ENCODE data around the gene RAB7B. TPM values are rescaled to one million over a fixed set of nuclear protein-coding genes. Genes with fewer than 3 reads are reported as not detected.

The RAB7B gene
- total RNA-seq, 2 donors from 2014 or later, result not detected

- no peak for DNase-seq
These were observed 48.3 kb downstream of the RAB7B start for GRCh38 chr1:205954819-205955404.

GRCh38 chr1:205951746-205952145, 51.4 kb downstream of the RAB7B start:
- H3K36me3 Mint-ChIP-seq (ENCODE audit: insufficient read depth in 2 of 2), result no peaks in the 10 kb centered on the region
- no peaks in the 10 kb centered on the region for H3K4me1 Mint-ChIP-seq (ENCODE audit: low read depth)
- no peak for DNase-seq
- H3K9me3 Mint-ChIP-seq, result no peaks in the 10 kb centered on the region
- no peak for ATAC-seq (replicated peaks in 1 of 2)
- H3K27me3 Mint-ChIP-seq (ENCODE audit: low read depth), result peaks cover 14% of the 10 kb centered on the region
- H3K4me3 Mint-ChIP-seq, result no peak overlapping the region
- no peak overlapping the region for H3K27ac Mint-ChIP-seq

More at GRCh38 chr1:205954819-205955404, 48.3 kb downstream of the RAB7B start:
- ATAC-seq (replicated peaks in 1 of 2), result no peak
- no peaks in the 10 kb centered on the region for H3K9me3 Mint-ChIP-seq
- H3K36me3 Mint-ChIP-seq (ENCODE audit: insufficient read depth in 2 of 2), result no peaks in the 10 kb centered on the region
- H3K4me3 Mint-ChIP-seq, result no peak overlapping the region
- H3K27ac Mint-ChIP-seq, result no peak overlapping the region
- peaks cover 24% of the 10 kb centered on the region for H3K27me3 Mint-ChIP-seq (ENCODE audit: low read depth)
- no peaks in the 10 kb centered on the region for H3K4me1 Mint-ChIP-seq (ENCODE audit: low read depth)

- no peaks in the 10 kb centered on the region for H3K9me3 Mint-ChIP-seq
- peaks cover 18% of the 10 kb centered on the region for H3K27me3 Mint-ChIP-seq (ENCODE audit: low read depth)
- no peak overlapping the region for H3K27ac Mint-ChIP-seq
- H3K4me3 Mint-ChIP-seq, result no peak overlapping the region
- ATAC-seq (replicated peaks in 1 of 2), result no peak
- no peak for DNase-seq
- no peaks in the 10 kb centered on the region for H3K4me1 Mint-ChIP-seq (ENCODE audit: low read depth)
- H3K36me3 Mint-ChIP-seq (ENCODE audit: insufficient read depth in 2 of 2), result no peaks in the 10 kb centered on the region
These were observed 52.2 kb downstream of the RAB7B start for GRCh38 chr1:205950826-205951549.

GRCh38 chr1:205950280-205950679, 52.9 kb downstream of the RAB7B start:
- DNase-seq (no peak), ATAC-seq (replicated peaks in 1 of 2) (no peak)
- Mint-ChIP-seq H3K27ac (no peak overlapping the region), H3K27me3 (ENCODE audit: low read depth) (peaks cover 16% of the 10 kb centered on the region), H3K9me3 (no peaks in the 10 kb centered on the region), H3K36me3 (ENCODE audit: insufficient read depth in 2 of 2) (no peaks in the 10 kb centered on the region), H3K4me1 (ENCODE audit: low read depth) (no peaks in the 10 kb centered on the region), H3K4me3 (no peak overlapping the region)

- H3K4me3 Mint-ChIP-seq, result no peak overlapping the region
- DNase-seq, result no peak
- H3K9me3 Mint-ChIP-seq, result no peaks in the 10 kb centered on the region
- H3K27me3 Mint-ChIP-seq (ENCODE audit: low read depth), result peaks cover 11% of the 10 kb centered on the region
- H3K36me3 Mint-ChIP-seq (ENCODE audit: insufficient read depth in 2 of 2), result no peaks in the 10 kb centered on the region
- no peaks in the 10 kb centered on the region for H3K4me1 Mint-ChIP-seq (ENCODE audit: low read depth)
- ATAC-seq (replicated peaks in 1 of 2), result no peak
- no peak overlapping the region for H3K27ac Mint-ChIP-seq
These were observed 53.4 kb downstream of the RAB7B start for GRCh38 chr1:205949753-205950152.

GRCh38 chr1:205948886-205949285, 54.3 kb downstream of the RAB7B start:
- Mint-ChIP-seq H3K4me3 (no peak overlapping the region), H3K36me3 (ENCODE audit: insufficient read depth in 2 of 2) (no peaks in the 10 kb centered on the region), H3K27ac (no peak overlapping the region), H3K27me3 (ENCODE audit: low read depth) (peaks cover 16% of the 10 kb centered on the region), H3K9me3 (no peaks in the 10 kb centered on the region), H3K4me1 (ENCODE audit: low read depth) (no peaks in the 10 kb centered on the region)
- no peak for DNase-seq
- no peak for ATAC-seq (replicated peaks in 1 of 2)

GRCh38 chr1:205948039-205948438, 55.2 kb downstream of the RAB7B start:
- Mint-ChIP-seq H3K4me1 (ENCODE audit: low read depth) (no peaks in the 10 kb centered on the region), H3K27me3 (ENCODE audit: low read depth) (peaks cover 19% of the 10 kb centered on the region), H3K36me3 (ENCODE audit: insufficient read depth in 2 of 2) (no peaks in the 10 kb centered on the region), H3K9me3 (no peaks in the 10 kb centered on the region), H3K4me3 (no peak overlapping the region), H3K27ac (no peak overlapping the region)
- DNase-seq, result no peak
- ATAC-seq (replicated peaks in 1 of 2), result no peak

GRCh38 chr1:205947024-205947423, 56.2 kb downstream of the RAB7B start:
- Mint-ChIP-seq H3K4me1 (ENCODE audit: low read depth) (no peaks in the 10 kb centered on the region), H3K27me3 (ENCODE audit: low read depth) (peaks cover 22% of the 10 kb centered on the region), H3K27ac (no peak overlapping the region), H3K9me3 (no peaks in the 10 kb centered on the region), H3K36me3 (ENCODE audit: insufficient read depth in 2 of 2) (no peaks in the 10 kb centered on the region), H3K4me3 (no peak overlapping the region)
- ATAC-seq (replicated peaks in 1 of 2) (no peak), DNase-seq (no peak)

GRCh38 chr1:205945069-205945468, 58.1 kb downstream of the RAB7B start:
- Mint-ChIP-seq H3K27me3 (ENCODE audit: low read depth) (peaks cover 33% of the 10 kb centered on the region), H3K9me3 (no peaks in the 10 kb centered on the region), H3K36me3 (ENCODE audit: insufficient read depth in 2 of 2) (no peaks in the 10 kb centered on the region), H3K4me3 (no peak overlapping the region), H3K27ac (no peak overlapping the region), H3K4me1 (ENCODE audit: low read depth) (no peaks in the 10 kb centered on the region)
- DNase-seq (no peak), ATAC-seq (replicated peaks in 1 of 2) (no peak)

GRCh38 chr1:205944525-205944924, 58.7 kb downstream of the RAB7B start:
- no peaks in the 10 kb centered on the region for H3K9me3 Mint-ChIP-seq
- ATAC-seq (replicated peaks in 1 of 2), result no peak
- H3K27ac Mint-ChIP-seq, result no peak overlapping the region
- peaks cover 39% of the 10 kb centered on the region for H3K27me3 Mint-ChIP-seq (ENCODE audit: low read depth)
- no peaks in the 10 kb centered on the region for H3K36me3 Mint-ChIP-seq (ENCODE audit: insufficient read depth in 2 of 2)
- no peak for DNase-seq
- no peak overlapping the region for H3K4me3 Mint-ChIP-seq
- H3K4me1 Mint-ChIP-seq (ENCODE audit: low read depth), result no peaks in the 10 kb centered on the region

GRCh38 chr1:205943245-205943644, 60.0 kb downstream of the RAB7B start, which contains the start of gene SLC26A9:
Gene SLC26A9, minus strand, starts transcription at chr1:205943456. Its CDS starts 7,636 bp downstream, at chr1:205935820.
- no peaks in the 10 kb centered on the region for H3K4me1 Mint-ChIP-seq (ENCODE audit: low read depth)
- ATAC-seq (replicated peaks in 1 of 2) (no peak), DNase-seq (no peak)
- no peaks in the 10 kb centered on the region for H3K9me3 Mint-ChIP-seq
- H3K27me3 Mint-ChIP-seq (ENCODE audit: low read depth), result peaks cover 48% of the 10 kb centered on the region
- H3K36me3 Mint-ChIP-seq (ENCODE audit: insufficient read depth in 2 of 2), result no peaks in the 10 kb centered on the region
- no peak within 1 kb of the TSS for H3K27ac Mint-ChIP-seq
- H3K4me3 Mint-ChIP-seq, result no peak within 1 kb of the TSS

GRCh38 chr1:205942631-205943159, 60.5 kb downstream of the RAB7B start:
- Mint-ChIP-seq H3K9me3 (no peaks in the 10 kb centered on the region), H3K4me1 (ENCODE audit: low read depth) (no peaks in the 10 kb centered on the region), H3K27ac (no peak overlapping the region), H3K4me3 (no peak overlapping the region), H3K27me3 (ENCODE audit: low read depth) (peaks cover 53% of the 10 kb centered on the region), H3K36me3 (ENCODE audit: insufficient read depth in 2 of 2) (no peaks in the 10 kb centered on the region)
- ATAC-seq (replicated peaks in 1 of 2) (no peak), DNase-seq (no peak)

GRCh38 chr1:205940710-205941109, 62.5 kb downstream of the RAB7B start:
- H3K27me3 Mint-ChIP-seq (ENCODE audit: low read depth), result peaks cover 57% of the 10 kb centered on the region
- H3K4me3 Mint-ChIP-seq, result no peak overlapping the region
- no peaks in the 10 kb centered on the region for H3K9me3 Mint-ChIP-seq
- ATAC-seq (replicated peaks in 1 of 2) (no peak), DNase-seq (no peak)
- no peaks in the 10 kb centered on the region for H3K4me1 Mint-ChIP-seq (ENCODE audit: low read depth)
- H3K36me3 Mint-ChIP-seq (ENCODE audit: insufficient read depth in 2 of 2), result no peaks in the 10 kb centered on the region
- no peak overlapping the region for H3K27ac Mint-ChIP-seq

Measured in activated T-cell treated with anti-CD3 and anti-CD28 coated beads, Interleukin-2, amount 50 U/mL, for 72 hours (primary cell).